ENCODE data around the gene RNPS1.
A peak's percentile ranks its signal among the peaks of the same experiment; 100 is the strongest.
"Not testable (repeated sequence)": the region's sequence is repeated elsewhere in the genome, so short reads cannot be mapped to it uniquely, and the experiment has no call there.

RNPS1 gene

GRCh38 chr16:2253293-2253692, 14.6 kb downstream of the RNPS1 start:
- no peak for DNase-seq

DNA sequence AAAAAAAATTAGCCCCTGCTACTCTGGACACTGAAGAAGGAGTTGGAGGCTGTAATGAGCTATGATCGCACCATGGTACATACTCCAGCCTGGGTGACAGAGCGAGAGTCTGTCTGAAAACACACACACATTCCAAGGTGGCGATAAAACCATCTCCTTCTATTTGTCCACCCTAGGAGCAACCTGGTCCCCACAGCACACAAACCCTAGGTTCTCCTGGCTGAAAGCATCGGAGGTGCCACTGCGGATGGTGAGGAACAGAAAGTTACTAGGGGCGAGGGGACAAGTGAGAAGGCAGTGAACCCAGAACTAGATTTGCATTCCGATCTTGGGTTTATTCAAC, 15.1 kb downstream of the RNPS1 start:
- no peak for DNase-seq

DNA sequence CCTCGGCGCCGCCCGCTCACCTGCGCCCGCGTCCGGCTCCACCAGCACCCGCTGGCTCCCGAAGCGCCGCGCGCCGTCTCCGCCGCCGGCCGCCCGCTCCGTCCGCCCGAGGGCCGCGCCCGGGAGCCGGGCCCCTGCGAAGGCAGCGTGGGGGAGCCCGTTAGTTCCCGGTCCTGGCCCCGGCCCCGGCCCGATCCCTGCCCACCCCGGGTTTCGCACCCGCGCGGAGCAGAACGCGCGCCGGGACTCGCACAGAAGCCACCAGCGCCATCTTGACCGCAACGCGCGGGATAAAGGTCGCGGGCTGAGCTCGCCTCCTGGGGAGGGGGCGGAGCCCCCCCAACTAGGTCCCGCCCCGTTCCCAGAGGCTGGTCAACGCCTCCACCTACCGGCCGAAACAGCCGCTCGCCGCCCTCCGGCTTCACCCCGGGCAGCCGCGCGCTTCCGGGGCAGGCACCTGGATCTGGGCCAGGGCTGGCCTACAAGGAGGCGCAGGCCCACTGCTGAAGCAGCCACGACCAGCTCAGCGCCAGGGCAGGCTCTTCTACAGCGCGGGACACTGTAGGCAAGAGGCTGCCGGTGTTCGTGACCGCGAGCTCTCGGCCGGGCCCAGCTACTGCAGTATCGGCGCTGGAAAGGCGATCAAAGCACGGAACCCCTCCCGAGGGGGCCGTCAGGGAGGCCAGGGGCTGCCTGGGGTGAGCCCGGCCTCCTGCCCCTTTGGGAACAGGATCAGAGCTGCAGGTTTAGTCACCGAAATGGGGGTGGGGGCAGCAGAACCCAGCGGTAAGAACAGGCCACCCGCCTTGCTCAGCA, 16.4 kb downstream of the RNPS1 start, which contains the start of gene ECI1:
Gene ECI1 (minus strand): TSS at position 292 of the 816 bp plus-strand sequence. CDS start 21 bp downstream, at position 271.
- peak; percentile 92 for DNase-seq

DNA sequence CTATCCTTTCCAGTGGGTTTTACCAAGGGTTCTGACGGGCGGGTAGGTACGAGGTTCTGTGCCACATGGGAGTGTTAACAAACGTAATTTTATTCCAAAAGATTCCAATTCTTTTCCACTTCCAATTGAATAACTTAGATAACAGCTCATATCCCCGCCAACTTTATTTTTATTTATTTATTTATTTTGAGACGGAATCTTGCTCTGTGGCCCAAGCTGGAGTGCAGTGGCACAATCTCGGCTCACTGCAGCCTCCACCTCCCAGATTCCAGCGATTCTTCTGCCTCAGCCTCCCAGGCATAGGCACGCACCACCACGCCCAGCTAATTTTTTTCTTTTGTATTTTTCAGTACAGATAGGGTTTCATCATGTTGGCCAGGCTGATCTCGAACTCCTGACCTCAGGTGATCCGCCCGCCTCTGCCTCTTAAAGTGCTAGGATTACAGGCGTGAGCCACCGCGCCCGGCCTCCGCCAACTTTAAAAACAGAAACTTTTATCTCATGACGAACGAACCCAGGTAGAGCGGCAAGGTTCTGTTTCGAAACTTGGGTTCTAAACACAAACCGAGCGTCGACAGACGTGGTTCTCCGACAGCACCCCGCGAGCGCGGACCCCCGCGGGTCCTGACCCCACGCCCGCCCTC, 17.2 kb downstream of the RNPS1 start:
- no peak for DNase-seq

DNA sequence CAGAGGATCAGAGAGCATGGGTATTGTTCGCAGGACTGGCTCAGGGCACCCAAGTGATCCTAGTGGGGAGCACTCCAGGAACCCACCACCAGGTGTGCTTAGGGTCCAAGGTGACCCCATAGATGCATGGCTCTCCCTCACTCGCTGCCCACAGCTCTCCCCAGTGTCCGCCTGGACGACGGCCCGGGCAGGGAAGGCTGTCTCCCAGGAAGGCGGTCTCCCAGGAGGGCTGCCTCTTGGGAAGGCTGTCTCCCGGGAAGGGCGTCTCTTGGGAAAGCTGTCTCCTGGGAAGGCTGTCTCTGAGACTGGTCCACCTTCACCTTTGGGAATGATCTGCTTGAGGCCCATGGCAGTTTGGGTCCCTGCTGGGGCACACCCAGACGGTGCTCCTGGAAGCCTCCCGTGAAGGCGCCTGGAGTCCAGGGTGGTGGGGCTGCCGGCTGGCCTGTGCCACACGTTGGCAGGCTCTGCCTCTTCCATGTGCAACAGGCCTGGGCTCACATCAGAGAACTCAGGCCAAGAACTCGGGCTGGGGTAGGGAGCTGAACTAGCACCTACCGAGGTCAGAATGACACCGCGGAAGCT, 21.5 kb downstream of the RNPS1 start:
- DNase-seq = no peak

DNA sequence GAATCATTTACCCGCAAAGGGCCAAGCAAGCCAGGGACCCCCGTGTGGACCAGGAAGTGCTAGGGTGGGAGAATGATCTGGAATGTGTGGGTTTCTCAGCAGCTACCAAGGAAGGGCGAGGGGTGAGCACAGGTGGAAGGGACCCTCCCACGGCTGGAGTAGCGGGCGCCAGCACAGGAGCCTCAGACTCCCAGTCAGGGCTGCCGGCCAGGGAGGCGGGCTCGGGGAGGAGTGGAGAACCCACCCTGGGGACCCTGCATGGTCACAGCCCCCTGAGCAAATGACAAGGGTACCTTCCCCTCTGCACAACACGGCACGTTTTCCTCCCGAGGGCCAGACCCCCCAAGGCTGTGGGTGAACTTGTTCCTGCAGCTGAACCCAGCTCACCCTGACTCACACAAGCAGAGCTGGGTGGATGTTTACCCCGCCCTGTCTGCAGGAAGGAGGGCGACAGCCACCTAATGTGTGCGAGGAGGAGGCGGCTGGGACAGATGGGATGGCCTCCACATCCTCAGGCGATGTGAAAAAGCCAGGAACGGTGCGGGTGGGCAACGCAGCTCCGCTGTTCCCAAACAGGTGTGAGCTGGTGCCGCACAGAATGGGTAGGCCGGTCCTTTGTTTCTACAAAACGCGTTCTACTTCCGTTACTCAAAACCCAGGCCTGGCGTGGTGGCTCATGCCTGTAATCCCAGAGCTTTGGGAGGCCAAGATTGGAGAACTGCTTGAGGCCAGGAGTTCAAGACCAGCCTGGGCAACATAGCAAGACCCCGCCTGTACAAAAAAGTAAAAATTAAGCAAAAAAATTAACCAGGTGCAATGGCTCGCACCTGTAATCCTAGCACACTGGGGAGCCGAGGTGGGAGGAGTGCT, 22.8 kb downstream of the RNPS1 start:
- no peak for DNase-seq

DNA sequence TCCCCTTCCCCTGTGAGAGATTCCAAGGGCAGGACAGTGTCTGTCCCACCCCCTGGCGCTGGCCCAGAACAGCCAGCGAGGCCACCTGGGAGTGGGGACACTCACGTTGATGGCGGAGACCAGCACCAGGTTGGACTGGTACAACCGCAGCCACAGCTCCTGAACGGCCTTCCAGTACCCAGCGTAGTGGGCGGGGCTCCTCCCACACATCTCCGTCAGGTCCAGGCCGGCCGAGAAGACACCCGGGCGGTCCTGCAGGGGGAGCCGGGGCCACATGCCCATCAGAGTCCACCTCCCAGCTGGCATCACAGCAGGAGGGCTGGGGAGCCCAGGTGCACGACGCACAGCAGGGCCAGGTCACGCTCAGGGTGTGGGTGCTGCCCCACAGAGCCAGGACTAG, 23.6 kb downstream of the RNPS1 start:
- no peak for DNase-seq

DNA sequence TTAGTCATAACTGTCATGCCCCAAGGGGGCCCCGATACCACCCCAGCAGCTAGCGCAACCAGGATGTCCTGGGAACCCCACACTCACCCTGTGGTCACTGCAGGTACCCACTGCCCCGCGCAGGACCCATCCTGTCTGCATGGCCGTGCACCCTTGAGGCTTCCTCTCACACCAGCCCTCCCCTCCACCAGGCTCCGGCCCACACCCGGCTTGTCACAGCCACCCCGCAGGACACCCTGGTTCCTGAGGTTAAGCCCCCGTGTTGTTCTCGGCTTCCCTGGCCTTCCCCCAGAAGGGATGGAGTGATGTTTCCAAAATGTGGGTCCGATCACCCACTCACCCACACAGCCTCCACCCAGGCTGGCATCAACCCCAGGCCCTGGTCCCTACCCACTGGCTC, 24.1 kb downstream of the RNPS1 start:
- no peak for DNase-seq

DNA sequence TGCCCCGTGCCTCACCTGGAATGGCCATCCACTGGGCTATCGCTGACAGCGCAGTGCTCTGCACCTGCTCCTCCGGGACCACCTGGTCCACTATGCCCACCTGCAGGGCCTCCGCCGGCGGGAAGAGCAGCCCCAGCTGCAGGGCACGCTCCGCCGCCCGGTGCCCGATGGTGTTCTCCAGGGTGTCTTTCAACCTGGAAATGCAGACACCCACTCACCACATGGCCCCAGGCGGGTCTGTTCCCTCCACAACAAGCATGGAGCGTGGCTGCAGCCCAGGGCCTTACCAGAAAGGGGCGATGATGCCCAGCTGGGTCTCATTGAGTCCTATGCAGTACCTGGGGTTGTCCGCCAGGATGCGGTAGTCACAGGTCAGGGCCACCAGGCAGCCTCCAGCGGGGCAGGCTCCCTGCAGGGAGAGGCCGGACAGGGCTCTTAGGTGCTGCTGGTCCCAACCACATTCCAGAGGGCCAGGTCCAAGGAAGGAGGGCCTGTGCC, 24.8 kb downstream of the RNPS1 start:
- DNase-seq = no peak

DNA sequence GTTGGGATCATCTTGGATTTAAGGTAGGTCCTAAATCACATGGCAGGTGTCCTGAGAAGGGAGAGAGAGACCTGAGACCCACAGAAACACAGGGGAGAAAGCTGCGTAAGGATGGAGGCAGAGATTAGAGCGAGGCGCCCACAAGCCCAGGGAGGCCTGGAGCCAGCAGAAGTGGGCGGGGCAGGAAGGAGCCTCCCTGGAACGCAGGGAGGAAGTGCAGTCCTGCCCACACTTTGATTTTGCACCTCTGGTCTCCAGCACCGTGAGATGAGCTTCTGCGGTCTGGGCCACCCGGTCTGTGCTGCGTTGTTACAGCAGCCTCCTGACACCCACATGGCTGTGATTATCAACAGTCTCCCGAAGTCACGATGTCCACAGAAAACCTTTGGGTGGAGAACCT, 25.3 kb downstream of the RNPS1 start:
- DNase-seq = no peak

- DNase-seq = not testable (repeated sequence)
These were observed 27.6 kb downstream of the RNPS1 start for GRCh38 chr16:2240331-2240730.

GRCh38 chr16:2238838-2239675, 28.9 kb downstream of the RNPS1 start:
- no peak for DNase-seq

DNA sequence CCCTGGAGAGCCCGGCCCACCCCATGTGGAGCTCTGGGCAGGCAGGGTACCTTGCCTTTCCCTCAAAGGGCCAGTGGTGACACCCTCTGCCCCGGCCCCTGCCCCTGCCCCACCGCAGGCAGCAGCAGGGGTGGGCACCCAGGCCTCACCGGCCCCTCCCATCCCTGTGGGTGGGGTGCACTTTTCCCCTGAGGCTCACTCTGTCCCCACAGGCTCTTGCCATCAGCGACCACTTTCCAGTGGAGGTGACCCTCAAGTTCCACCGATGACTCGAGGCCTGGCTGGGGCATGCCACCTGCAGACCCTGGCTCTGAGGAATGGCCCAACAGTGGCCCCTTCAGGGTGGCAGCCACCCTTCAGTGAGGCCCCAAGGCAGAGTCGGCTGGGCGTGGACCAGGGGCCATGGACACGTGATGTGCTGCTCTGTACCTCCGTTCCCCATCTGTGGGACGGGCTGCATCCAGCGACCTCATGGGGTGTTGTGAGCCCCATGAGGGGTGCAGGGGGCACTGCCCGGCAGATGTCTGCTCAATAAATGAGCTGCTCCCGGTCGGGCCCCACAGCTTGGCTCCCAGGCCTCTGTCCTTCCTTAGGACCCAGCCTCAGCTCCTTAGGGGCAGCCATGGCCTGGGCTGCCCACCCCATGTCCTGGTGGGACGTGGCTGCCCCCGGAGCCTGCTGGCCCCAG, 29.6 kb downstream of the RNPS1 start:
- no peak for DNase-seq

DNA sequence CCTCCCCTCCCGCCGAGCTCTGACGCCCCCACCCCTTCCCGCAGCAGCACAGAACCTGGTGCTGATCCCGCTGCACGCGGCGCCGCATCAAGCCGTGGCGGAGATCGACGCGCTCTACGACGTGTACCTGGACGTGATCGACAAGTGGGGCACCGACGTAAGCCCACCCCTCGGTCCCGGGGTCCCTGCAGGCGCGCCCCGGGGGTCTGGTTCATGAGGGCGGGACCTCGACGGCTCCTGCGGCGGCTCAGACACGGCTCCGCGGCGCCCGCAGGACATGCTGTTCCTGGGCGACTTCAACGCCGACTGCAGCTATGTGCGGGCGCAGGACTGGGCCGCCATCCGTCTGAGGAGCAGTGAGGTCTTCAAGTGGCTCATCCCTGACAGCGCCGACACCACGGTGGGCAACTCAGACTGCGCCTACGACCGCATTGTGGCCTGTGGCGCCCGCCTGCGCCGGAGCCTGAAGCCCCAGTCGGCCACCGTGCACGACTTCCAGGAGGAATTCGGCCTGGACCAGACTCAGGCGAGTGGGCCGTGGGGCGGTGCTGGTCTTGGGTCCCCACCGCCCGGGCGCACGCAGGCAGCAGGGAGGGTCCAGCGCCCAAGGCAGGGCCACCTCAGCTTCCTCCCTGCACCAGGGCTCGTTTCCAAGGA, 30.3 kb downstream of the RNPS1 start:
- no peak for DNase-seq

- no peak for DNase-seq
These were observed 30.8 kb downstream of the RNPS1 start for GRCh38 chr16:2237102-2237482.

DNA sequence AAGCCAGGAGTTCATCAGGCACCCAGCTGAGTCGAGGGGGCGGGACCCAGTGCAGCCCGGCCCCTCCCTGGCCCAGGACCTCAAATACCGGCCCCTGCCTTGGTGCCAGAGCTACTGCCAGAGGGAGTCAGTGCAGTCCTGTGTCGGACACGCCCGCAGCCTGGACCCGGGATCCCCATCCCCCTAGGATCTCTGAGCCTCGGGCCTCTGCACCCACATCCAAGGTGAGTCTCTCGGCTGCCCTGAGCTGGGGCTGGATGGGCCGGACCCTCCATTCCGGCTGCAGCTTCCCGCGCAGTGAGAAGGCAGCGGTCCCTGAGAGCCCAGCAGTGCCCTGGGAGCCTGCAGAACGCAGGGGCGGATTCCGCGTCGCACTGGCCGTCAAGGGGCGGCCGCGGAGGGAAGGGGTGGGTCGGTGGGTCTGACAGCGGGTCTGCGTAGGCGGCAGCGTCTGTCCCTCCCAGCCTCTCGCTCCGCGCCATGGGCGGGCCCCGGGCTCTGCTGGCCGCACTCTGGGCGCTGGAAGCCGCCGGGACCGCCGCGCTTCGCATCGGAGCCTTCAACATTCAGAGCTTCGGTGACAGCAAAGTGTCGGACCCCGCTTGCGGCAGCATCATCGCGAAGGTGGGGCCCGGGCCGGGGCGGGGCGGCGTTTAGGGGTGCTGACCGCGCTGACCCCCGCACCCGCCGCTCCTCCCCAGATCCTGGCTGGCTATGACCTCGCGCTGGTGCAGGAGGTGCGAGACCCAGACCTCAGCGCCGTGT, 31.4 kb downstream of the RNPS1 start, which contains the start of gene DNASE1L2:
Gene DNASE1L2 (plus strand): TSS at position 108 of the 765 bp plus-strand sequence. CDS start 373 bp downstream, at position 481.
- DNase-seq = no peak

- DNase-seq = peak; percentile 84
These were observed 32.1 kb downstream of the RNPS1 start for GRCh38 chr16:2235695-2236336.

DNA sequence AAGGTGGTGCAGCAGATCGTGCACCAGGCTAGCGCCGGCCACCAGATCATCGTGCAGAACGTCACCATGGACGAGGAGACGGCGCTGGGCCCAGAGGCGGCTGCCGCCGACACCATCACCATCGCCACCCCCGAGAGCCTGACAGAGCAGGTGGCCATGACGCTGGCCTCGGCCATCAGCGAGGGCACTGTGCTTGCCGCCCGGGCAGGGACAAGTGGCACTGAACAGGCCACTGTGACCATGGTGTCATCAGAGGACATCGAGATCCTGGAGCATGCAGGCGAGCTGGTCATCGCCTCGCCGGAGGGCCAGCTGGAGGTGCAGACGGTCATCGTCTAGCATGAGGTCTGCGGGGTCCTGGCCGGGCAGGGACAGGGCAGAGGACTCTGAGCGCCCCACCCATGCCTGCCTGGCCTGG, 32.7 kb downstream of the RNPS1 start:
- no peak for DNase-seq

DNA sequence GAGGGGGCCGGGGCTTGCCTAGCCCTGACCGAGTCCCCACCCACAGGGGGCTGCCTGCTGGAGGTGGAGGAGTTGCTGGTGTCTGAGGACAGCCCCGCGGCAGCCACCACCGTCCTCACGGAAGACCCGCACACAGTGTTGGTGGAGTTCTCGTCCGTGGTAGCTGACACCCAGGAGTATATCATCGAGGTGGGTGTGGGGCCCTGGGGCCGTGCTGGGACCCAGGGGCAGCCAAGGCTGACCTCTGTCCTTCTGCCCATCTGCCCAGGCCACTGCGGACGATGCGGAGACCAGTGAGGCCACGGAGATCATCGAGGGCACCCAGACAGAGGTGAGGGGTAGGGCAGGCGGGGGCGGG, 33.1 kb downstream of the RNPS1 start:
- no peak for DNase-seq
